Measurements from ENCODE around the gene C16orf86.

DNA sequence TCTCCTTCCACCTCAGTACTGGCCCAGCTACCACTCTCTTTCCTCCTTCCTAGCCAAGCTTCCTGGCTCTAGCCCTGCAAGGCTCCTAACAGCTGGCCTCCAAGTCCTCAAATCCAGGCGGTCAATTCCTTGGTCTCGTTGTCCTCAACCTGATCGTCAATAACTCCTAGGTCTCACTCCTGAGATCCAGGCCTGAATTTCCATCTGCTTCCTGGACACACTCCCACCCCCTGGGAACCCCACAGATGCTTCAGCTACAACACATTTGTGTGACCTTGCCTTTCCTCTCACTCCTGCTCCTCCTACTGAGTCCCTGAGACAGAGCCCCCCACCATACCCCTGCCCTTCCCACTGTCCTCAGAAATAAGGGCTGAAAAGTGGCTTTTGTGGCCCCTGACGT, 2.4 kb upstream of the C16orf86 start:
- TF ChIP-seq GATA2 (IDR thresholded peaks at IDR 0.05; ENCODE audit: low read depth, low read length) (no peak), GATA3 (IDR thresholded peaks at IDR 0.05; ENCODE audit: low read depth, low read length) (no peak)

All from SH-SY5Y (cell line).